GM08714 (cell line): ENCODE results near the gene FRMD5.
"Not testable (repeated sequence)": the region's sequence is repeated elsewhere in the genome, so short reads cannot be mapped to it uniquely, and the experiment has no call there.

Experiments used
- H3K4me3 ChIP-seq: fragments of 200-500 bp; sonication (Bioruptor generic); 2 replicates; pipeline ENCODE4 v1.5.1; 2014; ENCODE audit warnings: mild to moderate bottlenecking, low read length, inconsistent platforms
- ZNF274 ChIP-seq: IDR thresholded peaks from 2 replicates; pipeline ENCODE4 v1.6.1; 2012; ENCODE audit warnings: mild to moderate bottlenecking, low read depth, low read length

FRMD5 gene

GRCh38 chr15:44011238-44011854, 183.7 kb downstream of the FRMD5 start:
- no peak for TF ChIP-seq ZNF274
- H3K4me3 ChIP-seq, result no peak overlapping the region

- TF ChIP-seq ZNF274, result no peak
- H3K4me3 ChIP-seq, result no peak overlapping the region
These were observed 185.0 kb downstream of the FRMD5 start for GRCh38 chr15:44010089-44010488.

- H3K4me3 ChIP-seq, result no peak overlapping the region
- no peak for TF ChIP-seq ZNF274
These were observed 186.0 kb downstream of the FRMD5 start for GRCh38 chr15:44009038-44009437.

- not testable (repeated sequence) for H3K4me3 ChIP-seq
These were observed 194.8 kb downstream of the FRMD5 start for GRCh38 chr15:44000248-44000647.

- no peak for TF ChIP-seq ZNF274
- no peak overlapping the region for H3K4me3 ChIP-seq
These were observed 196.5 kb downstream of the FRMD5 start for GRCh38 chr15:43998607-43999006.

GRCh38 chr15:43991206-43991605, 203.9 kb downstream of the FRMD5 start:
- TF ChIP-seq ZNF274, result no peak
- no peak overlapping the region for H3K4me3 ChIP-seq

GRCh38 chr15:43989938-43990337, 205.1 kb downstream of the FRMD5 start:
- no peak for TF ChIP-seq ZNF274

GRCh38 chr15:43988900-43989299, 206.2 kb downstream of the FRMD5 start:
- no peak overlapping the region for H3K4me3 ChIP-seq
- no peak for TF ChIP-seq ZNF274

More at GRCh38 chr15:43989938-43990337, 205.1 kb downstream of the FRMD5 start:
- H3K4me3 ChIP-seq, result no peak overlapping the region

GRCh38 chr15:43987924-43988323, 207.1 kb downstream of the FRMD5 start:
- no peak for TF ChIP-seq ZNF274
- H3K4me3 ChIP-seq, result no peak overlapping the region

GRCh38 chr15:43985976-43986680, 208.9 kb downstream of the FRMD5 start:
- TF ChIP-seq ZNF274, result no peak

GRCh38 chr15:43981576-43981975, 213.5 kb downstream of the FRMD5 start:
- no peak overlapping the region for H3K4me3 ChIP-seq
- no peak for TF ChIP-seq ZNF274

More at GRCh38 chr15:43985976-43986680, 208.9 kb downstream of the FRMD5 start:
- H3K4me3 ChIP-seq, result no peak overlapping the region

GRCh38 chr15:43977072-43977884, 217.8 kb downstream of the FRMD5 start:
- TF ChIP-seq ZNF274, result no peak
- H3K4me3 ChIP-seq, result no peak overlapping the region

- no peak overlapping the region for H3K4me3 ChIP-seq
- TF ChIP-seq ZNF274, result no peak
These were observed 219.3 kb downstream of the FRMD5 start for GRCh38 chr15:43975770-43976169.

GRCh38 chr15:43975326-43975725, 219.7 kb downstream of the FRMD5 start:
- TF ChIP-seq ZNF274, result no peak
- H3K4me3 ChIP-seq, result no peak overlapping the region

GRCh38 chr15:43974852-43975251, 220.2 kb downstream of the FRMD5 start:
- TF ChIP-seq ZNF274, result no peak
- no peak overlapping the region for H3K4me3 ChIP-seq
